GM19467 (cell line): ENCODE measurements around the gene CXCR1.
"Not testable (repeated sequence)": the region's sequence is repeated elsewhere in the genome, so short reads cannot be mapped to it uniquely, and the experiment has no call there.

ENCODE experiments used
- ATAC-seq: cut with Tn5 transposase; IDR thresholded peaks from one replicate; pipeline ENCODE4 v1.9.1; 2021; ENCODE audit warnings: mild to moderate bottlenecking, moderate library complexity; ENCODE audit not compliant: unreplicated experiment

The CXCR1 gene

GRCh38 chr2:218166791-218167190, at the start of gene CXCR1:
Gene CXCR1 (minus strand): TSS chr2:218166962. CDS start chr2:218165211, 1,751 bp downstream.
- ATAC-seq: no peak

- ATAC-seq: no peak
Observed at GRCh38 chr2:218216336-218216673, 49.5 kb upstream of the CXCR1 start.

GRCh38 chr2:218214116-218214515, 47.4 kb upstream of the CXCR1 start:
- no peak for ATAC-seq

- no peak for ATAC-seq
Observed at GRCh38 chr2:218209078-218209477, 42.3 kb upstream of the CXCR1 start.

GRCh38 chr2:218202266-218202665, 35.5 kb upstream of the CXCR1 start:
- ATAC-seq: no peak

- no peak for ATAC-seq
Observed at GRCh38 chr2:218196974-218197373, 30.2 kb upstream of the CXCR1 start.

- no peak for ATAC-seq
Observed at GRCh38 chr2:218194880-218195279, 28.1 kb upstream of the CXCR1 start.

- no peak for ATAC-seq
Observed at GRCh38 chr2:218193701-218194100, 26.9 kb upstream of the CXCR1 start.

- ATAC-seq: no peak
Observed at GRCh38 chr2:218192902-218193430, 26.2 kb upstream of the CXCR1 start.

- ATAC-seq: no peak
Observed at GRCh38 chr2:218188528-218188927, 21.8 kb upstream of the CXCR1 start.

GRCh38 chr2:218187296-218188015, 20.7 kb upstream of the CXCR1 start:
- ATAC-seq: no peak

- ATAC-seq: no peak
Observed at GRCh38 chr2:218186876-218187275, 20.1 kb upstream of the CXCR1 start.

- ATAC-seq: no peak
Observed at GRCh38 chr2:218186355-218186766, 19.6 kb upstream of the CXCR1 start.

- no peak for ATAC-seq
Observed at GRCh38 chr2:218184331-218184730, 17.6 kb upstream of the CXCR1 start.

- no peak for ATAC-seq
Observed at GRCh38 chr2:218180467-218181114, 13.8 kb upstream of the CXCR1 start.

- no peak for ATAC-seq
Observed at GRCh38 chr2:218179782-218180181, 13.0 kb upstream of the CXCR1 start.

GRCh38 chr2:218172845-218173244, 6.1 kb upstream of the CXCR1 start:
- no peak for ATAC-seq

GRCh38 chr2:218171744-218172143, 5.0 kb upstream of the CXCR1 start:
- not testable (repeated sequence) for ATAC-seq

GRCh38 chr2:218169757-218170546, 3.2 kb upstream of the CXCR1 start:
- no peak for ATAC-seq

GRCh38 chr2:218168635-218169462, 2.1 kb upstream of the CXCR1 start:
- ATAC-seq: no peak

- no peak for ATAC-seq
Observed at GRCh38 chr2:218168016-218168415, 1.3 kb upstream of the CXCR1 start.
